Endothelial cell (in vitro differentiated cells): ENCODE measurements around the gene TRPM1. TPM values are rescaled to one million over a fixed set of nuclear protein-coding genes. Genes with fewer than 3 reads are reported as not detected.

ENCODE experiments used
- DNase-seq: peaks from one replicate; pipeline ENCODE4 v3.0.0; 2021; ENCODE audit warnings: low spot score
- H3K27ac Mint-ChIP-seq: one replicate; pipeline ENCODE4 v1.8.0; 2021; ENCODE audit warnings: mixed read lengths, inconsistent platforms; ENCODE audit not compliant: unreplicated experiment
- H3K27me3 Mint-ChIP-seq: one replicate; pipeline ENCODE4 v1.8.0; 2021; ENCODE audit warnings: mild to moderate bottlenecking, moderate library complexity, mixed read lengths, inconsistent platforms; ENCODE audit not compliant: unreplicated experiment
- H3K36me3 Mint-ChIP-seq: one replicate; pipeline ENCODE4 v1.8.0; 2021; ENCODE audit warnings: mild to moderate bottlenecking, low read depth, mixed read lengths, inconsistent platforms; ENCODE audit not compliant: unreplicated experiment
- H3K4me1 Mint-ChIP-seq: one replicate; pipeline ENCODE4 v1.8.0; 2021; ENCODE audit warnings: mild to moderate bottlenecking, mixed read lengths, inconsistent platforms; ENCODE audit not compliant: unreplicated experiment
- H3K4me3 Mint-ChIP-seq: one replicate; pipeline ENCODE4 v1.8.0; 2021; ENCODE audit warnings: mild to moderate bottlenecking, mixed read lengths, inconsistent platforms; ENCODE audit not compliant: unreplicated experiment
- H3K9me3 Mint-ChIP-seq: one replicate; pipeline ENCODE4 v1.8.0; 2021; ENCODE audit warnings: mixed read lengths, inconsistent platforms; ENCODE audit not compliant: unreplicated experiment
- total RNA-seq: library from RNA; stranded (reverse); fragmentation: NEBNext Ultra II Directional; extraction: Animal tissue kit (Norgen Biotek cat#: 25700); gene quantifications from one replicate; pipeline ENCODE4 v1.2.1, GENCODE V29; 2021; ENCODE audit not compliant: unreplicated experiment
- TF ChIP-seq, protein P1 (sequence below): fragments of 200-600 bp; sonication (generic); IDR thresholded peaks from one replicate; pipeline ENCODE4 v1.5.0; 2021; ENCODE audit warnings: antibody characterized with exemption; ENCODE audit not compliant: unreplicated experiment

Gene TRPM1
- total RNA-seq, 1 donor from 2014 or later = not detected

DNA sequence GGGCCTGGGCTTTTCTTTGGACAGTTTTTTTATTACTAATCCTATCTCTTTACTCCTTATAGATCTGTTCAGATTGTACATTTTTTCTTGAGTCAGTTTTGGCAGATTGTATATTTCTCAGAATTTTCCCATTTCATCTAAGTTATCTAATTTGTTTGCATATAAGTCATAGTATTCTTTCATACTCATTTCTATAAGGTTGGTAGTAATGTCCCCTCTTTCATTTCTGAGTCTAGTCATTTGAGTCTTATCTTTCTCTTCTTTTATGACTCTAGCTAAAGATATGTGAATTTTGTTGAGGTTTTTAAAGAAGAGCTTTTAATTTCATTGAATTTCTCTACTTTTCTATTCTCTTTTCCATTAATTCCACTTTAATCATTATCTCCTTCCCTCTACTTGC, 27.2 kb downstream of the TRPM1 start:
- H3K4me1 Mint-ChIP-seq = peaks cover 3% of the 10 kb centered on the region
- no peak for DNase-seq
- H3K36me3 Mint-ChIP-seq = no peaks in the 10 kb centered on the region
- no peak overlapping the region for H3K27ac Mint-ChIP-seq
- no peaks in the 10 kb centered on the region for H3K27me3 Mint-ChIP-seq
- TF ChIP-seq, protein P1, sequence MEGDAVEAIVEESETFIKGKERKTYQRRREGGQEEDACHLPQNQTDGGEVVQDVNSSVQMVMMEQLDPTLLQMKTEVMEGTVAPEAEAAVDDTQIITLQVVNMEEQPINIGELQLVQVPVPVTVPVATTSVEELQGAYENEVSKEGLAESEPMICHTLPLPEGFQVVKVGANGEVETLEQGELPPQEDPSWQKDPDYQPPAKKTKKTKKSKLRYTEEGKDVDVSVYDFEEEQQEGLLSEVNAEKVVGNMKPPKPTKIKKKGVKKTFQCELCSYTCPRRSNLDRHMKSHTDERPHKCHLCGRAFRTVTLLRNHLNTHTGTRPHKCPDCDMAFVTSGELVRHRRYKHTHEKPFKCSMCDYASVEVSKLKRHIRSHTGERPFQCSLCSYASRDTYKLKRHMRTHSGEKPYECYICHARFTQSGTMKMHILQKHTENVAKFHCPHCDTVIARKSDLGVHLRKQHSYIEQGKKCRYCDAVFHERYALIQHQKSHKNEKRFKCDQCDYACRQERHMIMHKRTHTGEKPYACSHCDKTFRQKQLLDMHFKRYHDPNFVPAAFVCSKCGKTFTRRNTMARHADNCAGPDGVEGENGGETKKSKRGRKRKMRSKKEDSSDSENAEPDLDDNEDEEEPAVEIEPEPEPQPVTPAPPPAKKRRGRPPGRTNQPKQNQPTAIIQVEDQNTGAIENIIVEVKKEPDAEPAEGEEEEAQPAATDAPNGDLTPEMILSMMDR = no peak
- H3K4me3 Mint-ChIP-seq = no peak overlapping the region
- H3K9me3 Mint-ChIP-seq = no peaks in the 10 kb centered on the region

DNA sequence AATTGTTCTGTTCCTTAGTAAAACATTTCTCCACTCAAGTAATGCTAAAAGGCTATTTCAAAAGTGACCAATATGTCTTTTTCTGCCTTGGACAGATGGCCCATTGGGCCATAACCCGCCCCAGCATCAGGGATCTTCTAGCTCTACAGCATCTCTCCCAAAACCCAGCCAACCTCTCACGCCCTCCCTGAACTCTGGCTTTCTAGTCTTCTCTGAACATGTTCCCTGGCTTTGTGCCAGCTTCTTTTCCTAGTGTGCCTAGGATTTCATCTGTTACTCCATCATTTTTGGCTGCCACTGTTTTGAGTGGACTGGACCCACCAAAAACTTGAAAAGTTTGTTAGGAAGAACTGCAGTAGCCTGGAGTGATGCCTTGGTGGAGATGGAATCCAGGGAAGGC, 30.7 kb downstream of the TRPM1 start:
- Mint-ChIP-seq H3K27me3 (peaks cover 3% of the 10 kb centered on the region), H3K27ac (no peak overlapping the region), H3K36me3 (no peaks in the 10 kb centered on the region), H3K4me3 (no peak overlapping the region), H3K9me3 (no peaks in the 10 kb centered on the region), H3K4me1 (no peaks in the 10 kb centered on the region)
- TF ChIP-seq, protein P1 = no peak
- no peak for DNase-seq

DNA sequence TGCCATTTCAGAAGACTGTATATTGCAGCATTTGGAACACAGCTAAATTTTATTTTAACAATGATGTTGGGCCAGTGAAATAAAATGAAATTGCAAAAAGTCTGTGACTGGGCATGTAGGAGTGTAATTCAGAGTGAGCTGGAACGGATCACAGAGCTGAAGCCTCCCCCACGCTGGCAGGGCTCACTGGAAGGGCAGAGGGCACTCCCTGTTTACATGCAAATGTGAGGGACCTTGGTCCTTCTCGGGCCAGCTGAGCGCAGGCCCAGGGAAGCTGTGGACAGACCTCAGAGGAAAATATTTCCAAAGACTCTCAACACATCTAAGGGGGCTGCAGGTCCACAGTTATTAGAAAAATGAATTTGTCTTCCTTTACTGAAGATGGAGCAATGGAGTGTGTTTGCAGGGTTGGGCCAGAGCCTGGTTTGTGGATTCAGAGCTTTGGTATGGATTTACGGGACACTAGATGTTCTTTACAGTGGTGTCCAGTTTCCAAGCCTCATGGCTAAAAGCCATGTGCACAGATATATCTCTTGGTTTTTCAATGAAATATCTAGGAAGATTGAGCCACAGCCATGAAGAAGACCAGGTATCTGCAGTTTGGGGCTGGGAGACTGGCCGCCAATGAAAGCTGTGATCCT, 32.0 kb downstream of the TRPM1 start:
- Mint-ChIP-seq H3K36me3 (no peaks in the 10 kb centered on the region), H3K27ac (no peak overlapping the region), H3K4me3 (no peak overlapping the region), H3K27me3 (peaks cover 3% of the 10 kb centered on the region), H3K4me1 (no peaks in the 10 kb centered on the region), H3K9me3 (no peaks in the 10 kb centered on the region)
- TF ChIP-seq, protein P1 = no peak
- no peak for DNase-seq

DNA sequence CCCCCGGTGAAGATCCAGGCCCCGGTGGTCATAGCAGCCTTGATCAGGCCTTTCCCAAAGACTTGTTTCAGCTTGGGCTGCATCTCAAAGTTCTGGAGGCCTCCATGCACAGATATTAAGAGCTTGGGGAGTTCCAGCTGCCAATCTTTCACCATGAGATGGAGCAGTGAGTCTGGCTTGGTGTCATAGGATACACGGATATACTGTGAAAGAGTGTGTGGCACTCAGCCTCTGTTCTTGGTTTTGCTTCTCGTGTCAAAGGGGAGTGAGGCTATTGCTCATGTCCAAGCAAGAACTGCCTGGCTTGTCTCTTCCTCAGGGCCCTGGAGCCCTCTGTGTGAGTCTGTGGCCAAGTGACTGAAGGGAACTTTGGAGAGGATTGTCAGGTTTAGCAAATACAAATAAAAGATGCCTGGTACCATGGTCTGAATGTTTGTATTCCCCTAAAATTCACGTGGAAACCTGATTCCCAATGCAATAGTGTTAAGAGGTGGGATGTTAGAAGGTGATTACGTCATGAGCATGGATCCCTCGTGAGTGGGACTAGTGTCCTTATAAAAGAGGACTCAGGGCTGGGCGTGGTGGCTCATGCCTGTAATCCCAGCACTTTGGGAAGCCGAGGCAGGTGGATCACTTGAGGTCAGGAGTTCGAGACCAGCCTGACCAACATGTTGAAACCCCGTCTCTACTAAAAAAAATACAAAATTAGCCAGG, 33.5 kb downstream of the TRPM1 start:
- Mint-ChIP-seq H3K27ac (no peak overlapping the region), H3K9me3 (no peaks in the 10 kb centered on the region), H3K4me3 (no peak overlapping the region), H3K27me3 (peaks cover 3% of the 10 kb centered on the region), H3K4me1 (peaks cover 4% of the 10 kb centered on the region), H3K36me3 (no peaks in the 10 kb centered on the region)
- TF ChIP-seq, protein P1 = no peak
- DNase-seq = no peak

DNA sequence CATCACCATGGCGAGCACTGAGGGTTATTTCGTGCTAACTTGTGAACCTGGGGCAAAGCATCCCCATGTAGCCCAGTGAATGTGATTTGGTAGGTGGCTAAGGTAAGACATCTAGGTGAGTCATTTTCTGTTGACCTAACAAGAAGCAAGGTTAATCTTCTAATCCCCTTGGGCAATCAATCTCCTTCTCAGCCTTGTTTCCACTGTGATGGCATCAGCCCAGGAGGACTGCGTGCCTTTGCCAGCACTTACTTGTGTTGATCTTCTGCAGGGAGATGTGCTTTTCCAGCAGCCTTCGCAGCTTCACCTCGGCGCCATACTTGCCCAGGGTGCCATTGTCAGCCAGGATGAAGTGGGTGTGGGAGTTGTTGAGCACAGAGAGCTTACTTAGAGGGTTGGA, 35.7 kb downstream of the TRPM1 start:
- DNase-seq = no peak
- Mint-ChIP-seq H3K4me3 (no peak overlapping the region), H3K27ac (no peak overlapping the region), H3K9me3 (no peaks in the 10 kb centered on the region), H3K4me1 (peaks cover 4% of the 10 kb centered on the region), H3K27me3 (peaks cover 3% of the 10 kb centered on the region), H3K36me3 (no peaks in the 10 kb centered on the region)
- TF ChIP-seq, protein P1 = no peak
